Measurements from ENCODE around the gene SBF1.

SBF1 gene

DNA sequence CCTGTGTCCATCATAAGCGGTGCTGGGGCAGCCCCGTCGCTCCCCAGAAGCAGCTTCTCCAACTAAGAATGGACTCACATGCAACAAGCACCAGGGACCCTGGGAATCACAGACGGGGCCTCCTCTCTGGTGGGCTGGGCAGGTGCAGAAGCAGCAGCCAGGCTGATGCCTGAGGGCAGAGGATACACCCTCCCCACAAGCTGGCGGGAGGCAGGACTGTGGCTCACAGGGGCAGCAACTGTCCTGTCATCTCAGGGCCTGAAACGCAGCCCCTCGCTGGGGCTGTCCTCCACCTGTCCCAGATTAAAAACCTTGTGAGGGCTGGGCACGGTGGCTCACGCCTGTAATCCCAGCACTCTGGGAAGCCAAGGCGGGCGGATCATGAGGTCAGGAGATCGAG is 3.1 kb upstream of the SBF1 start:
- peak overlapping the region; percentile 95 for H3K4me2 ChIP-seq
- H3K9ac ChIP-seq, result no peak overlapping the region
- H3K4me1 ChIP-seq, result peaks cover 84% of the 10 kb centered on the region
- no peaks in the 10 kb centered on the region for H3K36me3 ChIP-seq
- no peak overlapping the region for H3K27ac ChIP-seq
- H3K9me3 ChIP-seq, result no peaks in the 10 kb centered on the region
- TF ChIP-seq Cebpa-rat (IDR thresholded peaks at IDR 0.05), result no peak
- H4K20me1 ChIP-seq, result peaks cover 23% of the 10 kb centered on the region
- H3K27me3 ChIP-seq, result peaks cover 38% of the 10 kb centered on the region
- H3K4me3 ChIP-seq, result no peak overlapping the region

DNA sequence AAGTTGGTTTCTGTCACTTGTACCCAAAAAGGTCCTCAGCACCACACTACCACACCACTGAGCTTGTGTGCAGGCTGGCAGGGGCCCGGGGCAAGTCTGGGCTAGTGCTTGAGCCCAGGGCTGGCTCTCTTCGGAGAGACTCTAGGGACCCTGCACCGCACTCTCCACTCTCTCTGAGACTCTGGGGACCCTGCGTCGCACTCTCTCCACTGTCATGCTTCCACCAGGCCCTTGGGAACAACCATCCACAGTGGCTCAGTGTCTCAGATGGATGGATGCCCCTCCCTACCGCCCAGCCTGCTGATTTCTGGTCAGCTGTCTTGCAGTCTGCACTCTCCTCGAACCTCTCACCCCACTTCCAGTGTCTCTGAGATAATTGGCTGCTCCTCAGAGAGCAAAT is 2.0 kb upstream of the SBF1 start:
- H3K36me3 ChIP-seq, result no peaks in the 10 kb centered on the region
- no peak overlapping the region for H3K4me3 ChIP-seq
- H3K27me3 ChIP-seq, result peaks cover 28% of the 10 kb centered on the region
- peaks cover 84% of the 10 kb centered on the region for H3K4me1 ChIP-seq
- peak overlapping the region; percentile 95 for H3K4me2 ChIP-seq
- peaks cover 25% of the 10 kb centered on the region for H4K20me1 ChIP-seq
- H3K27ac ChIP-seq, result peak overlapping the region; percentile 78
- peak overlapping the region; percentile 43; the same call in 1 of the 2 replicates for H3K9ac ChIP-seq
- TF ChIP-seq Cebpa-rat (IDR thresholded peaks at IDR 0.05), result no peak
- H3K9me3 ChIP-seq, result no peaks in the 10 kb centered on the region

DNA sequence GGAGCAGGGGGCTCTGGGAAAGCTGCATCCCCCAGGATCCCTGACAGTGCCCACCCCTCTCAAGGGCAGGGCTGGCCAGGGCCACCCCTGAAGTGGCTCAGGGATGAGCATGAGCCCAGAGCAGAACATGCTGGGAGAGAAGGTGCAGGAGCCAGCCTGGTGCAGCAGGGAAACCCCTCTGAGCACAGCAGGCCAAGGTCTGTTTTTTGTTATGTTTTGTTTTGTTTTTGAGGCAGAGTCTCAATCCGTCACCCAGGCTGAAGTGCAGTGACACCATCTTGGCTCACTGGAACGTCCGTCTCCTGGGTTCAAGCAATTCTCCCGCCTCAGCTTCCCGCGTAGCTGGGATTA is 792 bp upstream of the SBF1 start:
- H3K36me3 ChIP-seq, result no peaks in the 10 kb centered on the region
- H3K27me3 ChIP-seq, result peaks cover 15% of the 10 kb centered on the region
- peak overlapping the region; percentile 84; the same call in 1 of the 2 replicates for H3K4me3 ChIP-seq
- peaks cover 37% of the 10 kb centered on the region for H4K20me1 ChIP-seq
- H3K4me1 ChIP-seq, result peaks cover 86% of the 10 kb centered on the region
- H3K9me3 ChIP-seq, result no peaks in the 10 kb centered on the region
- H3K4me2 ChIP-seq, result peak overlapping the region; percentile 95
- peak overlapping the region; percentile 94; the same call in 1 of the 2 replicates for H3K9ac ChIP-seq
- no peak for TF ChIP-seq Cebpa-rat (IDR thresholded peaks at IDR 0.05)
- peak overlapping the region; percentile 91 for H3K27ac ChIP-seq

DNA sequence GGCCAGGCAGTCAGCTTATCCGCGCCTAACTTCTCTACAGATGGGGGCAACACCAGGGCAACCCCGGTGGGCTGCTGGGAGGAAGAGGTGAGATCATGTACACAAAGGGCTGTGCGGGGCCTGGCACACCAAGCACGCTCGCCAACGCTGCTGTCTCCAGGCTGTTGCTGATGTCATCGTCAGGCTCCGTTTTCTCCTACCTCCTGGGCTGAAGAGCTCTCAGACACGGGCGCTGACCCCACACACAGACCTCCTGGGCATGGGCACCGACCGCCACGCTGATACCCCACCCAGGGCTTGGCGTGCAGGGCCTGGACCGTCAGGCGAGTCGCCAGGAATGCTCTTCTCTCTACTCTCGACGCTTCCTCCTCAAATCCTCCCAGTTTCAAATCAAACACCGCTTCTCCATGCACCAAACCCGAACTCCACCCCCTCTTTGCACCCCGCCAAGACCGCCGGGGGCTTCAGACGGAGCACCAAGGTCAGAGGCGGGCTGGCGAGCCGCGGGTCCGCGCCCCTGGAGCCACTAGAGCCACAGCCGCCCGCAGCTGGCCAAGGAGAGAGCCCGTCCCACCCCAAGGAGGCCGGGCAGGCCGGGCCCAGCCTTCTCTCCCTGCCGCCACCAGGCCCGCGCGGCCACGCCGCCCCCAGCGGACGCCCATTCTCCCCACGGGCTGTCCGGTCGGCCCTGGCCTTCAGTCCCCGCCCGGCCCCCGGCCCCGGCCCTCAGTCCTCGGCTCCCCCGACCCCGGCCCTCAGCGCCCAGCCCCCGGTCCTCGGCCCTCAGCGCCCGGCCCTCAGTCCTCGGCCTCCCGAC is 772 bp downstream of the SBF1 start:
- Histone ChIP-seq H3K36me3 (no peaks in the 10 kb centered on the region), H4K20me1 (peaks cover 47% of the 10 kb centered on the region)

DNA sequence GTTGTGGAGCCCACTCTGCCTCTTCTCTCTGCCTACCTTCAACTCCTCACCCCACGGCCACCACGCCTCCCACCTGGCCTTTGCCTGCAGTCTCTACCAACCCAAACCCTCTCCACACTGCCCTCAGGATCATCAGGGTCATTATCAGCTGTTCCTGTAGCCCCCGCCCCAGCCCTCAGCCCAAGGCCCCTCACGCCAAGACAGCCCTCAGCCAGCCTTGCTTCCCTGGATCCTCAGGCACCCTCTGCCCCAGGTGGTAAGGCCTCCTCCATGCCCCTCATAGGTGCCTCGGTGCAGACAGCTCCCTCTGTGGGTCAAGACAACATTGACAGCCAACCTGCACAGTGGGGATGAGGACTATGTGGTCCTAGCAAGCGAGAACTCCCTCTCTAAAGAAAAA is 1.7 kb downstream of the SBF1 start:
- H3K9ac ChIP-seq, result peak overlapping the region; percentile 94; the same call in 1 of the 2 replicates
- no peak for TF ChIP-seq Cebpa-rat (IDR thresholded peaks at IDR 0.05)
- no peaks in the 10 kb centered on the region for H3K36me3 ChIP-seq
- H3K9me3 ChIP-seq, result no peaks in the 10 kb centered on the region
- peaks cover 57% of the 10 kb centered on the region for H4K20me1 ChIP-seq
- peak overlapping the region; percentile 84 for H3K4me3 ChIP-seq
- peaks cover 86% of the 10 kb centered on the region for H3K4me1 ChIP-seq
- peak overlapping the region; percentile 95 for H3K4me2 ChIP-seq
- peak overlapping the region; percentile 95 for H3K27ac ChIP-seq
- H3K27me3 ChIP-seq, result no peaks in the 10 kb centered on the region

More for the DNA sequence above, 772 bp downstream of the SBF1 start:
- peak overlapping the region; percentile 91 for H3K27ac ChIP-seq
- peak overlapping the region; percentile 95 for H3K4me2 ChIP-seq
- TF ChIP-seq Cebpa-rat (IDR thresholded peaks at IDR 0.05), result no peak
- H3K9me3 ChIP-seq, result no peaks in the 10 kb centered on the region
- H3K9ac ChIP-seq, result peak overlapping the region; percentile 94
- H3K4me1 ChIP-seq, result peaks cover 86% of the 10 kb centered on the region
- H3K27me3 ChIP-seq, result no peaks in the 10 kb centered on the region; the same call in 1 of the 2 replicates
- H3K4me3 ChIP-seq, result peak overlapping the region; percentile 84

DNA sequence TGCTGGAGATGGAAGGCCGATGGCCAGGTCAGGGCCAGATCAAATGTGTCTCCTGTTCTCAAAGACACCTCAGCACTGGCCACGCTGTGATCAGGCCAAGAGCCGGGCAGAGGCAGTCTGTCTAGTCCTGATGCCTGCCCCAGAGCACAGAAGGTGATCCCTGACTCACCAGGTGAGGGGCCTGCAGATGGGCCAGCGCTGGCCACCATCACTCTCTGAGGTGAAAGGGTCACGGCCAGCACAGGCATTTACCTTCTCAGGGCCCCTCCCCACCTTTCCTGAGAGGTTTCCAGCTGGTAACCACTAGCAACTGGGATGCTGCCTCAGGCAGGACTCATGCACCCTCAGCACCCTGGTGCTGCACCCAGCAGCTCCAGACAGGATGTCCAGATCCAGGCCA is 2.9 kb downstream of the SBF1 start:
- H3K4me2 ChIP-seq, result peak overlapping the region; percentile 95
- H3K36me3 ChIP-seq, result peaks cover 5% of the 10 kb centered on the region
- H3K27ac ChIP-seq, result peak overlapping the region; percentile 95
- peaks cover 68% of the 10 kb centered on the region for H4K20me1 ChIP-seq
- no peak for TF ChIP-seq Cebpa-rat (IDR thresholded peaks at IDR 0.05)
- H3K4me1 ChIP-seq, result peaks cover 86% of the 10 kb centered on the region
- peak overlapping the region; percentile 55; the same call in 1 of the 2 replicates for H3K4me3 ChIP-seq
- H3K9ac ChIP-seq, result peak overlapping the region; percentile 77
- no peaks in the 10 kb centered on the region for H3K9me3 ChIP-seq
- H3K27me3 ChIP-seq, result no peaks in the 10 kb centered on the region

DNA sequence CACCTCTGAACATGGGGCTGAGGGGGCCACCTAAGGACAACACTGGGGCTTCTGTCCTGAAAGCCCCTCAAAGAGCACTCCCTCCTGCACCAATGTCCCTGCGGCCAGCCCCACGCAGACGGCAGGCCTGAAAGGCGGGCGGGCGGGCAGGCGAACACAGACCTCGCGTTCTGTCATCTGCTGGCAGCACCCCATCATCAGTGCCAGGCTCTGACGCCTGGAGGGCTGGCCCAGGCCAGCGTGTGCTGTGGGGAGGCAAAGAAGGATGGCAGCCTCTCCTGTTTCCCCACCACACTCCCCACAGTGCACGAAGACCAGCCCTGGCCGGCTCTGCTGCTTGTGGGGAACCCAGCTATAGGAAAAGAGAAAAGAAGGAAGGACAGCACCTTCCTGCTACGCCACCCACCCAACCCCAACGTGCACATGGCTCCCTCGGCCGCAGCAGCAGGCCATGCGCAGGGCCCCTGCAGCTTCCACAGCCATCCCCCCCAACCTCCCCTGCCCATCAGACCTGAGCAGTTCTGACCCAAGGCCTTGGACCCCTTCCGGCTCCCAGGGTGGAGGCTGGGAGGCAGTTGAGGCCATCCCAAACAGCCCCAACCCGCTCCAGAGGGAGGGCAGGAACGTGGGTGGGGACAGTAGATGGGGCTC is 3.5 kb downstream of the SBF1 start:
- peak overlapping the region; percentile 95 for H3K4me2 ChIP-seq
- H3K27ac ChIP-seq, result peak overlapping the region; percentile 95
- TF ChIP-seq Cebpa-rat (IDR thresholded peaks at IDR 0.05), result no peak
- peak overlapping the region; percentile 55 for H3K4me3 ChIP-seq
- peaks cover 86% of the 10 kb centered on the region for H3K4me1 ChIP-seq
- no peaks in the 10 kb centered on the region for H3K27me3 ChIP-seq
- H3K9ac ChIP-seq, result peak overlapping the region; percentile 77
- H4K20me1 ChIP-seq, result peaks cover 75% of the 10 kb centered on the region
- peaks cover 11% of the 10 kb centered on the region for H3K36me3 ChIP-seq
- no peaks in the 10 kb centered on the region for H3K9me3 ChIP-seq

DNA sequence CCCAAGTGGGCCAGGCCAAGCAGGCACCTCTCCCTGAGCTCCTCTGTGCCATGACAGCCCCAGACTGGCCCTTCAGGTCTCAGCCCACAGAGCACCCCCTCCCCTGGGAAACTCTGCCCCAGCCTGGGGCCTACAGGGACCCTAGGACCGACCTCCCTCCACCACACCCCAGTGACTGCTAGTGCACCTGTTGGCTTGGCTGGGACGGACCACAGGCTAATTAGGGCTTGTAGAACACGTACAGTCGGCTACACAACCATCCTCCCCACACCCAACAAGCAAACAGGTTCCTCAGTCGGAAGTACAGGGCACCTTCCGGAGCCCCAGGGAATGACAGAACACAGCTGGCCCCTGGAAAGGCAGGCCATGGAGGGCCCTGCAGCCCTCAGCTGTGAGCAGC is 4.3 kb downstream of the SBF1 start:
- H3K4me3 ChIP-seq, result peak overlapping the region; percentile 55
- H3K36me3 ChIP-seq, result peaks cover 20% of the 10 kb centered on the region
- H3K27ac ChIP-seq, result peak overlapping the region; percentile 95
- no peak for TF ChIP-seq Cebpa-rat (IDR thresholded peaks at IDR 0.05)
- H3K9me3 ChIP-seq, result no peaks in the 10 kb centered on the region
- H3K27me3 ChIP-seq, result no peaks in the 10 kb centered on the region
- peaks cover 79% of the 10 kb centered on the region for H3K4me1 ChIP-seq
- H4K20me1 ChIP-seq, result peaks cover 83% of the 10 kb centered on the region
- peak overlapping the region; percentile 77 for H3K9ac ChIP-seq
- peak overlapping the region; percentile 95 for H3K4me2 ChIP-seq

DNA sequence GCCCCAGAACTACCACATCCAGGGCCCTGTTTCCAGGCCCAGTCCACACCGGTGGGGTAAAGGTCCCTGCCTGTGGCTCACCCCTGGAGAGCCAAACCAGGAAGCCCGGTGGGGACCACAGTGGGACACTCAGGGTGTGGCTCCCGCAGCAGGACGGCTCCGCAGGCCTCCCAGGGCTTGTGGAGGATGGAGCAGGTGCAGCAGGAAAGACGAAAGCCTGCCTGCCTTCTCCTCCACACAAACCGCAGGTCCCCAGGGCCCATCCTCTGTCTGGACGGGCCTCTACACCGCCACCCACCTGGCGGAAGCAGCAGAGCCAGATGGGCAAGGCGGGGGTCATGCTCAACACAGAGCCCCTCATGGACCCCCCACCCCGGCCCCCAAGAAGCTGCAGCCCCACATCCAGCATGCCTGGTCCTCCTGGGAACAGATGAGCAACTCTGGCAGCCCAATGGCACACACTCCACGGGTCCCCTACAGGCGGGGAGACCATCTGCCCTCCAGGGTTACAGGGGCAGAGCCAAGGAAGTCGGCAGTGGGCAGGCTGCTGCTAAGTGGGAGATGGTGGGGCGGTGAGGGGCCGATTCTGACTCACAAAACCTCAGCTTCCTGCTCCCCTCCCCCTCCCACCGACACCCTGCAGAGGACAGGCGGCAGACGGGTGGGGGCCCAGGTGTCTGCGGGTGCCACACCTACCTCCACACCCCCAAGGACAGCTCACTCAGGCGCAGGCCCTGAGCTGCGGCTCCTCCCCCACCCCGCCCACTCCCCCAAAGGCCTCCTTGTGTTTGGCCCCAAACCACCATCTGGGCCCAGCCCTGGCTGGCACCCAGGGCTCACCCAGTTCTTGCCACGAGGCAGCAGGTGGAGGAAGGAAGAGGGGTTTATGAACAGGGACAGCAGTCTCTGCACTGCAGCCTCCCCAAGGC is 5.2 kb downstream of the SBF1 start:
- Histone ChIP-seq H4K20me1 (peaks cover 92% of the 10 kb centered on the region), H3K36me3 (peaks cover 28% of the 10 kb centered on the region), H3K9ac (peak overlapping the region; percentile 77), H3K4me2 (peak overlapping the region; percentile 95), H3K27ac (peak overlapping the region; percentile 95), H3K4me1 (peaks cover 74% of the 10 kb centered on the region), H3K27me3 (no peaks in the 10 kb centered on the region), H3K9me3 (no peaks in the 10 kb centered on the region), H3K4me3 (peak overlapping the region; percentile 55)
- TF ChIP-seq Cebpa-rat (IDR thresholded peaks at IDR 0.05), result no peak

Measured in BLaER1 (cell line).